Upper lobe of right lung (tissue), 1 donor: ENCODE data around the gene HS1BP3. TPM values are rescaled to one million over a fixed set of nuclear protein-coding genes. Genes with fewer than 3 reads are reported as not detected.

Experiments
- ATAC-seq: fragments of 200-7000 bp; cut with Tn5 transposase; one replicate; pipeline ENCODE4 v1.9.1; 2020; ENCODE audit warnings: mild to moderate bottlenecking, moderate library complexity
- DNase-seq: peaks from one replicate; pipeline ENCODE4 v3.0.0-alpha.2; 2020
- H3K27ac ChIP-seq: fragments of 200-600 bp; one replicate; pipeline ENCODE4 v1.8.0; 2022
- H3K27me3 ChIP-seq: fragments of 200-600 bp; one replicate; pipeline ENCODE4 v1.8.0; 2022; ENCODE audit warnings: mild to moderate bottlenecking
- H3K36me3 ChIP-seq: fragments of 200-600 bp; one replicate; pipeline ENCODE4 v1.8.0; 2022
- H3K4me1 ChIP-seq: fragments of 200-600 bp; one replicate; pipeline ENCODE4 v1.8.0; 2022
- H3K4me3 ChIP-seq: fragments of 200-600 bp; one replicate; pipeline ENCODE4 v1.8.0; 2022; ENCODE audit warnings: mild to moderate bottlenecking
- H3K9me3 ChIP-seq: fragments of 200-600 bp; one replicate; pipeline ENCODE4 v1.8.0; 2022
- intact Hi-C: fragments of 100-400 bp; cut with DNase I; formaldehyde crosslinking; loops from one replicate; pipeline ENCODE4 v1.11.0; 2022
- total RNA-seq: library from RNA; stranded (reverse); fragmentation: NEBNext Ultra II Directional; extraction: Animal tissue kit (Norgen Biotek cat#: 25700); gene quantifications from one replicate; pipeline ENCODE4 v1.2.1, GENCODE V29; 2021
- TF ChIP-seq, protein P1 (sequence below): fragments of 200-600 bp; IDR thresholded peaks from one replicate; pipeline ENCODE4 v1.8.0; 2022; ENCODE audit warnings: antibody characterized with exemption
- donor health status: DM: no; HTN: yes; CAD: no; lungs with severe emphysema.

The HS1BP3 gene
- total RNA-seq, 1 donor from 2014 or later = 35.8 TPM

DNA sequence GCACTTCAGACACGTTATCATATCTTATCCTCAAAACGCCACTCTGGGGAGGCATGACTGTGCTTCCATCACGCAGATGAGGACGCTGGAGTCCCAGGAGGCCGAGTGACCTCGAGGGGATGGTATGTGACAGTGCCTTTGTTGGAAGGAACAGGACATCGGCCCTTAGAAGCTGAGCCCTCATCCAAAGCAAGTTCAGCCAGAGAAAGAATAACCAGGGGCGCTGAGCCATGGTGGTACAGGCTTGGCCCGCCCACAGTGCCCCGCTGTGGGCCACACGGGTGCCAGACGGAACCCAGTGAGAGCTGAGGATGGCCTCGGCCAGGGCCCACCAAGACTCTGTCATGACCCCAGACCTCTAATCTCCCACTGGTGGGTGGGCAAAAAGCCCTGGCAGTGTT lies 31.3 kb downstream of the HS1BP3 start:
- TF ChIP-seq, protein P1, sequence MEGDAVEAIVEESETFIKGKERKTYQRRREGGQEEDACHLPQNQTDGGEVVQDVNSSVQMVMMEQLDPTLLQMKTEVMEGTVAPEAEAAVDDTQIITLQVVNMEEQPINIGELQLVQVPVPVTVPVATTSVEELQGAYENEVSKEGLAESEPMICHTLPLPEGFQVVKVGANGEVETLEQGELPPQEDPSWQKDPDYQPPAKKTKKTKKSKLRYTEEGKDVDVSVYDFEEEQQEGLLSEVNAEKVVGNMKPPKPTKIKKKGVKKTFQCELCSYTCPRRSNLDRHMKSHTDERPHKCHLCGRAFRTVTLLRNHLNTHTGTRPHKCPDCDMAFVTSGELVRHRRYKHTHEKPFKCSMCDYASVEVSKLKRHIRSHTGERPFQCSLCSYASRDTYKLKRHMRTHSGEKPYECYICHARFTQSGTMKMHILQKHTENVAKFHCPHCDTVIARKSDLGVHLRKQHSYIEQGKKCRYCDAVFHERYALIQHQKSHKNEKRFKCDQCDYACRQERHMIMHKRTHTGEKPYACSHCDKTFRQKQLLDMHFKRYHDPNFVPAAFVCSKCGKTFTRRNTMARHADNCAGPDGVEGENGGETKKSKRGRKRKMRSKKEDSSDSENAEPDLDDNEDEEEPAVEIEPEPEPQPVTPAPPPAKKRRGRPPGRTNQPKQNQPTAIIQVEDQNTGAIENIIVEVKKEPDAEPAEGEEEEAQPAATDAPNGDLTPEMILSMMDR = no peak
- Histone ChIP-seq H3K4me1 (peaks cover 54% of the 10 kb centered on the region), H3K27me3 (no peaks in the 10 kb centered on the region), H3K9me3 (no peaks in the 10 kb centered on the region), H3K27ac (peak overlapping the region; percentile 95), H3K4me3 (no peak overlapping the region), H3K36me3 (peaks cover 52% of the 10 kb centered on the region)
- intact Hi-C loops = no loop called here
- peak; percentile 49 for DNase-seq
- no peak for ATAC-seq

DNA sequence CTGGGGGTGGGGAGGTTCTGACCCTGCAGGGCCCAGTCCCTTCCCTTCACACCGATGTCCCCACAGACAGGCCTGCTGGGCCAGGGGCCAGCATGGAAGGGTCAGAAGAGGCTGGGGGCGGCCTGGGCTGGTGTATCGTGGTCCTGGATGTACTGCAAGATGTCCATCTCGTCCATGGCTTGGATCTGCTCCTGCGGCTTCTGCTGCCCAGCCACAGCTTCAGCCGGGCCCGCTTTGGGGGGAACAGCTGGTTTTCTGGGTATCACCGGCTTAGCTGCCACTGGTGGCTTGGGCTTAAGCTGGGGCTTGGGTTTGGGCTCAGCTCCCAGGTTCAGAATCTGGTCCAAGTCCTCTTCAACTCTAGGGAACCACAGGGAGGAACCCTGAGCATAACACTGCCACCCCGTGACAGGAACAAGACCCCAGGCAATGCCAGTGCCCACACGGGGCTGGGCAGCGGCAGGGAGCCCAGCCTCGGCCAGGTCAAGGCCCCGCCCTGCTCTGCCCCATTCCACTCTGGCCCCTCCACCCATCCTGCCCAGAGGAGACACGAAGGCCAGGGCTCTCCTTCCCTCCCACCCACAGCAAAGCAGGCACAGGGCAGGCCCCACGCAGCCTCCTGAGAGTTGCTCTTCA lies 31.9 kb downstream of the HS1BP3 start:
- TF ChIP-seq, protein P1 = no peak
- intact Hi-C loops = no loop called here
- no peak for ATAC-seq

DNA sequence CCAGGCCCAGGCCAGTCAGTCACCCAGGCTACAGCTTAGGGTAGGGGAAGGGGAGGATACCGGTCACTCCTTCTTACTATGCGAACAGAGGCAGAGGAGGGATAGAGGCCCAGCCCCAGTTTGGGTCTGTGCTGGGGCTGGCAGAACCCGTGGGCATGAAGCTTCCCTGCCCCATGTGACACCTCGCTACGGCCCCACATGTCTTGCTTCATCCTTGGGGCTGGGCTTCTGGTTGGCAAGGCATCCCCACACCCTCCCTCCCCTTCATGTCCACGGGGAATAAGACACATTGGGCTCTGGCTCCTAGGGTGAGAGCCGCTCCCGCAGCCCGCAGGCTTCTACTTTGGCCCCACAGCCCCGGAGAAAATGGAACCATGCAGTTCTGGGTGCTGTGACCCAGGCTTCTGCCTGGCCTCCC lies 32.4 kb downstream of the HS1BP3 start:
- H3K4me3 ChIP-seq = no peak overlapping the region
- no peaks in the 10 kb centered on the region for H3K27me3 ChIP-seq
- DNase-seq = peak; percentile 79
- intact Hi-C loops = no loop called here
- peaks cover 41% of the 10 kb centered on the region for H3K36me3 ChIP-seq
- peak overlapping the region; percentile 95 for H3K27ac ChIP-seq
- H3K4me1 ChIP-seq = peaks cover 66% of the 10 kb centered on the region
- TF ChIP-seq, protein P1 = no peak
- peak; percentile 50 for ATAC-seq
- no peaks in the 10 kb centered on the region for H3K9me3 ChIP-seq

More for the DNA sequence above, 31.9 kb downstream of the HS1BP3 start:
- peaks cover 60% of the 10 kb centered on the region for H3K4me1 ChIP-seq
- no peak overlapping the region for H3K4me3 ChIP-seq
- peak overlapping the region; percentile 95 for H3K27ac ChIP-seq
- H3K9me3 ChIP-seq = no peaks in the 10 kb centered on the region
- H3K36me3 ChIP-seq = peaks cover 46% of the 10 kb centered on the region
- no peaks in the 10 kb centered on the region for H3K27me3 ChIP-seq
- peak; percentile 62 for DNase-seq

DNA sequence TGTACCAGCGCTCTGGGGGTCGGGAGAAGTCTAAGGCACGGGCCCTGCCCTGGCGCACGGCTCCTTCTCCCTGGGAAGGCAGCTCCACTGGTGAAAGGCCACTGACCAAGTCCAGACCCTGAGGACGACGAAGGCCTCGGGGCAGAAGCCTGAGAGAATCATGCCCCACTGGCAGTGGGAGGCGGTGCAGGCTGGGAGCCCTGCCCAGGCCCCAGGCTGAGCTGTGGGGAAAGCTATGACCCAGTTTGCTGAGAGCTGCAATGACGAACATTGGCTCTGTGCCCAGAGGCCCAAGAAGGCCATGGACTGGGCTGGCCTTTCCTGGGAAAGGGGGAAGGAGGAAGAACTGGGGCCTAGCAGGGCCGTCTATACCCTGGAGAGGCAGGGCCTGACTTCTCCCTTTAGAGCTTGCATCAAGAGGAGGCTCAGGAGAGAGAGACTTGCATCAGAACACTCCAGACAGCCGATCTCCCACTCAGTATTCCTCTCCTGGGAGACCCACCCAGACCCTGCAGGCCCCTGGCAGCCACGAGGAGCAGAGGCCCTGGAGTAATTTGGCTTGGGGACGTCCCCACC lies 32.9 kb downstream of the HS1BP3 start:
- peaks cover 69% of the 10 kb centered on the region for H3K4me1 ChIP-seq
- no peaks in the 10 kb centered on the region for H3K27me3 ChIP-seq
- no peak overlapping the region for H3K4me3 ChIP-seq
- DNase-seq = peak; percentile 96
- peak; percentile 88 for ATAC-seq
- intact Hi-C loops = no loop called here
- peaks cover 36% of the 10 kb centered on the region for H3K36me3 ChIP-seq
- H3K27ac ChIP-seq = peak overlapping the region; percentile 95
- H3K9me3 ChIP-seq = no peaks in the 10 kb centered on the region
- TF ChIP-seq, protein P1 = peak; percentile 64

DNA sequence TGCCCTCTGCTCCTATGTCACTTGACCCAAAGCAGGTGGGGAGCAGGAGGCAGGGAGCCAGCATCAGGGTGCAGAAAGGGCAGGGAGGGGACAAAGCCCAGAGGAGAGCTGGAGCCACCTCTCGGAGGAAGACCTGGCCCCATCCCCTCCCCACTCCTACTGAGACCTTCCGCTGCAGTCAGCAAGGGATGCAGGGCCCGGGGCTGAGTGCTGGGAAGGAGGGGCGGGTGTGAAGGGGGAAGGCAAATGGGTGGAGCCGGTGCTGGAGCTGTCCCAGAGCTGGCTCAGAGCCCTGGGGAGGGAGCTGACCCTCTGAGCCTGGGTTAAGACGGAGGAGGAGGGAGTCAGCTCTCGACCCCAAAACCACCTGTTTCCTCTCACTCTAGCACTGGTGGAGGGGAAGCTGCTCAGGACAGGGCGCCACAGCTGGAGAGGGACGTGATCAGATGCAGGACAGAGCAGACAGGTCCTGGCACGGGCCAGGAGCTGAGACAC lies 33.8 kb downstream of the HS1BP3 start:
- H3K9me3 ChIP-seq = no peaks in the 10 kb centered on the region
- H3K36me3 ChIP-seq = peaks cover 27% of the 10 kb centered on the region
- H3K27me3 ChIP-seq = no peaks in the 10 kb centered on the region
- no peak overlapping the region for H3K4me3 ChIP-seq
- ATAC-seq (peak; percentile 55), DNase-seq (peak; percentile 82)
- intact Hi-C loops = no loop called here
- peaks cover 76% of the 10 kb centered on the region for H3K4me1 ChIP-seq
- H3K27ac ChIP-seq = peak overlapping the region; percentile 95
- TF ChIP-seq, protein P1 = no peak
